Activated CD8-positive, alpha-beta memory T cell treated with anti-CD3 and anti-CD28 coated beads, Interleukin-2, amount 50 U/mL, for 4 hours (primary cell): ENCODE measurements around the gene UBASH3A.
A peak's percentile ranks its signal among the peaks of the same experiment; 100 is the strongest.
"Not testable (repeated sequence)": the region's sequence is repeated elsewhere in the genome, so short reads cannot be mapped to it uniquely, and the experiment has no call there.

Experiments used
- DNase-seq: peaks from one replicate; pipeline ENCODE4 v3.0.0-alpha.2; 2020

UBASH3A gene

GRCh38 chr21:42391297-42391696 lies 12.4 kb upstream of the UBASH3A start:
- no peak for DNase-seq

GRCh38 chr21:42392731-42393442 lies 10.8 kb upstream of the UBASH3A start:
- DNase-seq, result no peak

- DNase-seq, result no peak
These were observed 10.2 kb upstream of the UBASH3A start for GRCh38 chr21:42393443-42393950.

GRCh38 chr21:42395302-42395701 lies 8.4 kb upstream of the UBASH3A start:
- no peak for DNase-seq

- DNase-seq, result no peak
These were observed 7.6 kb upstream of the UBASH3A start, which contains the start of gene TMPRSS3 for GRCh38 chr21:42395905-42396651. TSS of gene TMPRSS3 (minus strand) at chr21:42396052. CDS start at chr21:42395417, 635 bp downstream.

GRCh38 chr21:42396799-42397745 lies 6.6 kb upstream of the UBASH3A start:
- no peak for DNase-seq

GRCh38 chr21:42397746-42398394 lies 5.8 kb upstream of the UBASH3A start:
- DNase-seq, result no peak

GRCh38 chr21:42398436-42399028 lies 5.2 kb upstream of the UBASH3A start:
- DNase-seq, result no peak

- DNase-seq, result no peak
These were observed 3.2 kb upstream of the UBASH3A start for GRCh38 chr21:42400525-42400924.

- DNase-seq, result no peak
These were observed 2.5 kb upstream of the UBASH3A start for GRCh38 chr21:42401154-42401553.

- DNase-seq, result no peak
These were observed 1.9 kb upstream of the UBASH3A start for GRCh38 chr21:42401820-42402251.

- DNase-seq, result no peak
These were observed 837 bp downstream of the UBASH3A start for GRCh38 chr21:42404539-42404938.

GRCh38 chr21:42405064-42406013 lies 1.6 kb downstream of the UBASH3A start:
- no peak for DNase-seq

- peak; percentile 38 for DNase-seq
These were observed 2.5 kb downstream of the UBASH3A start for GRCh38 chr21:42406201-42406621.

- no peak for DNase-seq
These were observed 3.2 kb downstream of the UBASH3A start for GRCh38 chr21:42406866-42407265.

- no peak for DNase-seq
These were observed 3.8 kb downstream of the UBASH3A start for GRCh38 chr21:42407476-42407875.

- DNase-seq, result not testable (repeated sequence)
These were observed 5.0 kb downstream of the UBASH3A start for GRCh38 chr21:42408718-42409117.

GRCh38 chr21:42409366-42409765 lies 5.7 kb downstream of the UBASH3A start:
- no peak for DNase-seq

- no peak for DNase-seq
These were observed 7.6 kb downstream of the UBASH3A start for GRCh38 chr21:42411197-42411869.
